DOHH2 (cell line): Measurements from ENCODE around the gene PTBP3.

Experiments used
- H3F3A ChIP-seq: fragments of 200-600 bp; sonication (generic), shearing (Covaris generic); 2 replicates; pipeline ENCODE4 v1.6.0; 2016; ENCODE audit warnings: antibody characterized with exemption, mild to moderate bottlenecking; ENCODE audit not compliant: control insufficient read depth, insufficient read depth
- H3K27ac ChIP-seq: fragments of 200-600 bp; sonication (generic); 2 replicates; pipeline ENCODE4 v1.5.1; 2014; ENCODE audit warnings: low read depth, mild to moderate bottlenecking, low read length, moderate library complexity
- H3K27me3 ChIP-seq: fragments of 200-600 bp; sonication (generic); 2 replicates; pipeline ENCODE4 v1.6.1; 2014; ENCODE audit warnings: mild to moderate bottlenecking, low read length, mixed read lengths; ENCODE audit not compliant: control insufficient read depth
- H3K36me3 ChIP-seq: fragments of 200-600 bp; sonication (generic); 2 replicates; pipeline ENCODE4 v1.6.1; 2014; ENCODE audit warnings: mild to moderate bottlenecking, low read length, moderate library complexity, mixed read lengths; ENCODE audit not compliant: control insufficient read depth
- H3K4me1 ChIP-seq: fragments of 200-600 bp; sonication (generic); 2 replicates; pipeline ENCODE4 v1.6.1; 2014; ENCODE audit warnings: mild to moderate bottlenecking, low read length, mixed read lengths; ENCODE audit not compliant: control insufficient read depth
- H3K4me2 ChIP-seq: fragments of 200-600 bp; sonication (generic); 2 replicates; pipeline ENCODE4 v1.6.0; 2014; ENCODE audit warnings: mild to moderate bottlenecking, low read length, moderate library complexity
- H3K4me3 ChIP-seq: fragments of 200-600 bp; sonication (generic); 2 replicates; pipeline ENCODE4 v1.5.1; 2014; ENCODE audit warnings: mild to moderate bottlenecking, low read length, mixed read lengths
- H3K79me2 ChIP-seq: fragments of 200-600 bp; sonication (generic); 2 replicates; pipeline ENCODE4 v1.6.1; 2014; ENCODE audit warnings: mild to moderate bottlenecking, low read length, mixed read lengths; ENCODE audit not compliant: control insufficient read depth
- H3K9me2 ChIP-seq: fragments of 200-600 bp; sonication (generic); replicated peaks from 2 replicates; pipeline ENCODE4 v1.6.1; 2014; ENCODE audit warnings: mild to moderate bottlenecking, low read length, mixed read lengths; ENCODE audit not compliant: control insufficient read depth
- H3K9me3 ChIP-seq: fragments of 200-600 bp; sonication (generic); 2 replicates; pipeline ENCODE4 v1.6.1; 2014; ENCODE audit warnings: antibody characterized with exemption, low read length, mixed read lengths; ENCODE audit not compliant: control insufficient read depth, insufficient read depth
- H4K20me1 ChIP-seq: fragments of 200-600 bp; sonication (generic); 2 replicates; pipeline ENCODE4 v1.6.0; 2014; ENCODE audit warnings: low read depth, mild to moderate bottlenecking, antibody characterized with exemption, low read length, moderate library complexity; ENCODE audit not compliant: control insufficient read depth, insufficient read depth
- CTCF ChIP-seq: fragments of 200-600 bp; sonication (generic); IDR thresholded peaks from one replicate; pipeline ENCODE4 v1.5.1; 2014; ENCODE audit warnings: antibody characterized with exemption, mild to moderate bottlenecking, low read depth, low read length; ENCODE audit not compliant: poor library complexity, severe bottlenecking
- EZH2phosphoT487 ChIP-seq: fragments of 200-600 bp; sonication (generic); IDR thresholded peaks from 2 replicates; pipeline ENCODE4 v1.6.1; 2017; ENCODE audit warnings: borderline replicate concordance, mild to moderate bottlenecking, antibody characterized with exemption, low read length, moderate library complexity, mixed read lengths

PTBP3 gene

GRCh38 chr9:112245126-112245525 is 88.3 kb downstream of the PTBP3 start:
- Histone ChIP-seq H3K36me3 (peaks cover 11% of the 10 kb centered on the region), H3K4me3 (no peak overlapping the region), H3K79me2 (no peaks in the 10 kb centered on the region), H3K9me3 (no peaks in the 10 kb centered on the region), H3K9me2 (no peaks in the 10 kb centered on the region), H3K27ac (no peak overlapping the region), H3K4me2 (no peak overlapping the region), H3K4me1 (peaks cover 8% of the 10 kb centered on the region), H4K20me1 (no peaks in the 10 kb centered on the region), H3F3A (no peaks in the 10 kb centered on the region), H3K27me3 (no peaks in the 10 kb centered on the region)
- TF ChIP-seq CTCF = no peak
- no peak for TF ChIP-seq EZH2phosphoT487

GRCh38 chr9:112242147-112242804 is 91.1 kb downstream of the PTBP3 start:
- Histone ChIP-seq H4K20me1 (no peaks in the 10 kb centered on the region), H3K4me2 (no peak overlapping the region), H3F3A (no peaks in the 10 kb centered on the region), H3K27me3 (no peaks in the 10 kb centered on the region), H3K27ac (no peak overlapping the region), H3K4me1 (peaks cover 8% of the 10 kb centered on the region), H3K36me3 (peaks cover 10% of the 10 kb centered on the region), H3K9me2 (no peaks in the 10 kb centered on the region), H3K79me2 (no peaks in the 10 kb centered on the region), H3K9me3 (no peaks in the 10 kb centered on the region), H3K4me3 (no peak overlapping the region)
- TF ChIP-seq EZH2phosphoT487 (no peak), CTCF (no peak)

GRCh38 chr9:112241491-112241890 is 91.9 kb downstream of the PTBP3 start:
- H3K36me3 ChIP-seq = peaks cover 10% of the 10 kb centered on the region
- no peak overlapping the region for H3K4me3 ChIP-seq
- H3K4me1 ChIP-seq = peaks cover 8% of the 10 kb centered on the region
- no peaks in the 10 kb centered on the region for H3K79me2 ChIP-seq
- H3K27me3 ChIP-seq = no peaks in the 10 kb centered on the region
- H3F3A ChIP-seq = no peaks in the 10 kb centered on the region
- H3K4me2 ChIP-seq = no peak overlapping the region
- H3K9me2 ChIP-seq = no peaks in the 10 kb centered on the region
- no peak for TF ChIP-seq CTCF
- TF ChIP-seq EZH2phosphoT487 = no peak
- H4K20me1 ChIP-seq = no peaks in the 10 kb centered on the region
- no peak overlapping the region for H3K27ac ChIP-seq
- H3K9me3 ChIP-seq = no peaks in the 10 kb centered on the region
